Body of pancreas (tissue), 4 donors: ENCODE results near the gene ST3GAL6.

Experiments used
- POLR2A ChIP-seq, 3 donors: fragments of 450-650 bp; IDR thresholded peaks; one replicate each; pipeline ENCODE4 v1.6.1; 2016; ENCODE audit warnings: antibody characterized with exemption in 3 of 3, mild to moderate bottlenecking in 2 of 3
- TF ChIP-seq, protein P1 (sequence below), 7 experiments: fragments of 450-650 bp in 4 of 7; fragments of 200-600 bp in 3 of 7; sonication (generic) in 3 of 7; IDR thresholded peaks; one replicate each; pipeline ENCODE4 v1.5.1; 2016 to 2019; ENCODE audit warnings: antibody characterized with exemption in 7 of 7

DNA sequence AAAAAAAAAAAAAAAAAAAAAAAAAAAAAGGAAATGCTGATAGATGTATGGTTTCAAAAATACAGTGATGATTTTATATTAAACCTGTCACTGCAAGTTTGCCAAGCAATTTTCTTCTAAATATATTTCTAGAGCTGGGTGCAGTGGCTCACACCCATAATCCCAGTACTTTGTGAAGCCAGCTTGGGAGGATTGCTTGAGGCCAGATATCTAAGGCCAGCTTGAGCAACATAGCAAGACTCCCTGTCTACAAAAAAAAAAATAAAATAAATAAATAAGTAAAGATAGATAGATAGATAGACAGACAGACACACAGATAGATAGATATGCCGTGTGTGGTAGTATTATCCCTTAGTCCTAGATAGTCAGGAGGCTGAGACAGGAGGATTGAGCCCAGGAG is 41.4 kb upstream of the ST3GAL6 start:
- TF ChIP-seq, protein P1, sequence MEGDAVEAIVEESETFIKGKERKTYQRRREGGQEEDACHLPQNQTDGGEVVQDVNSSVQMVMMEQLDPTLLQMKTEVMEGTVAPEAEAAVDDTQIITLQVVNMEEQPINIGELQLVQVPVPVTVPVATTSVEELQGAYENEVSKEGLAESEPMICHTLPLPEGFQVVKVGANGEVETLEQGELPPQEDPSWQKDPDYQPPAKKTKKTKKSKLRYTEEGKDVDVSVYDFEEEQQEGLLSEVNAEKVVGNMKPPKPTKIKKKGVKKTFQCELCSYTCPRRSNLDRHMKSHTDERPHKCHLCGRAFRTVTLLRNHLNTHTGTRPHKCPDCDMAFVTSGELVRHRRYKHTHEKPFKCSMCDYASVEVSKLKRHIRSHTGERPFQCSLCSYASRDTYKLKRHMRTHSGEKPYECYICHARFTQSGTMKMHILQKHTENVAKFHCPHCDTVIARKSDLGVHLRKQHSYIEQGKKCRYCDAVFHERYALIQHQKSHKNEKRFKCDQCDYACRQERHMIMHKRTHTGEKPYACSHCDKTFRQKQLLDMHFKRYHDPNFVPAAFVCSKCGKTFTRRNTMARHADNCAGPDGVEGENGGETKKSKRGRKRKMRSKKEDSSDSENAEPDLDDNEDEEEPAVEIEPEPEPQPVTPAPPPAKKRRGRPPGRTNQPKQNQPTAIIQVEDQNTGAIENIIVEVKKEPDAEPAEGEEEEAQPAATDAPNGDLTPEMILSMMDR (IDR thresholded peaks at IDR 0.05) = no peak
- no peak for TF ChIP-seq POLR2A (IDR thresholded peaks at IDR 0.05)
